Ovary (tissue), 3 donors: Measurements from ENCODE around the gene FOSL1.

Experiments used
- POLR2A ChIP-seq: fragments of 450-650 bp; IDR thresholded peaks from one replicate; pipeline ENCODE4 v1.6.1; 2017; ENCODE audit warnings: antibody characterized with exemption, mild to moderate bottlenecking, moderate library complexity
- TF ChIP-seq, protein P1 (sequence below), 3 donors: fragments of 450-650 bp in 2 of 3; fragments of 200-600 bp in 1 of 3; IDR thresholded peaks; one replicate each; pipeline versions ENCODE4 v1.5.1 to v1.8.0; 2016 to 2022; ENCODE audit warnings: antibody characterized with exemption in 3 of 3, mild to moderate bottlenecking in 1 of 3
- donor health status: DM: no; HTN: no; CAD: no.

DNA sequence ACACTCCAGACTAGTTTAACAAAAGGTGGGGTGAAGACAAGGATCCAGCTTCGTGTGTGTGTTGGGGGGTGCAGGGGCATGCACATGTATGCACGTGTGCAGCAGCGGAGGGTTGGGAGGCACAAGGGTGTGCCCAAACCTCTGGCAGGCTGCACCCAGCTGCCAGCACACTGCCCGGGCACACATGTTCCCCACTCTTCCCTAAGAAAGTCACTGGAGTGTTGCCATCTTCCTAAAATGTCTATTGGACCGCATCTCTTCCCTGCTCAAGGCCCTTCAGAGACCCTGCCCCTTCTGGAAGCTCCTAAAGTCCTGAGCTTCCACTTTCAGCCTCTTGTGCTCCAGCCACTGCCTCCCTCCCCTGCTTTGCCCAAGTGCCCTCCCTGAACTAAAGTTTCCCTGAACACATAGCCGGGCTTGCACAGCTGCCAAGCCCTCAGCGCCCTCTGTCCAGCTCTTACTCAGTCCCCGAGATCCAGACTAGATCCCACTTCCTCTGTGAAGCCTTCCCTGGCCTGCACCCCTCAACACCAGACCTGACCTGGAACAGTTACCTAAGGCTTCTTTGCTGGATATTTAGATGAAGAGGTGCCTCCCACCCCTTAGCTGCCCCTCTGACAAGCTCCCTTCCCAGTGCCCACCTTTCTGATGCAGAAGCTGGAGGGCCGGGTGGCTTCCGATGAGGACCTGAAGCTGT is 48.2 kb downstream of the FOSL1 start:
- TF ChIP-seq, protein P1, sequence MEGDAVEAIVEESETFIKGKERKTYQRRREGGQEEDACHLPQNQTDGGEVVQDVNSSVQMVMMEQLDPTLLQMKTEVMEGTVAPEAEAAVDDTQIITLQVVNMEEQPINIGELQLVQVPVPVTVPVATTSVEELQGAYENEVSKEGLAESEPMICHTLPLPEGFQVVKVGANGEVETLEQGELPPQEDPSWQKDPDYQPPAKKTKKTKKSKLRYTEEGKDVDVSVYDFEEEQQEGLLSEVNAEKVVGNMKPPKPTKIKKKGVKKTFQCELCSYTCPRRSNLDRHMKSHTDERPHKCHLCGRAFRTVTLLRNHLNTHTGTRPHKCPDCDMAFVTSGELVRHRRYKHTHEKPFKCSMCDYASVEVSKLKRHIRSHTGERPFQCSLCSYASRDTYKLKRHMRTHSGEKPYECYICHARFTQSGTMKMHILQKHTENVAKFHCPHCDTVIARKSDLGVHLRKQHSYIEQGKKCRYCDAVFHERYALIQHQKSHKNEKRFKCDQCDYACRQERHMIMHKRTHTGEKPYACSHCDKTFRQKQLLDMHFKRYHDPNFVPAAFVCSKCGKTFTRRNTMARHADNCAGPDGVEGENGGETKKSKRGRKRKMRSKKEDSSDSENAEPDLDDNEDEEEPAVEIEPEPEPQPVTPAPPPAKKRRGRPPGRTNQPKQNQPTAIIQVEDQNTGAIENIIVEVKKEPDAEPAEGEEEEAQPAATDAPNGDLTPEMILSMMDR (IDR thresholded peaks at IDR 0.05): no peak
- TF ChIP-seq POLR2A: no peak
